Activated CD4-positive, alpha-beta T cell treated with anti-CD3 and anti-CD28 coated beads, Interleukin-2, amount 10 ng/mL, durations not matched to agents 7 days and 5 days (primary cell): ENCODE results near the gene OR10H4. TPM values are rescaled to one million over a fixed set of nuclear protein-coding genes. Genes with fewer than 3 reads are reported as not detected.

ENCODE experiments used
- total RNA-seq, 2 experiments: library from RNA; stranded (reverse); gene quantifications; one replicate each; pipeline ENCODE4 v1.2.3, GENCODE V29; 2021

The OR10H4 gene
- total RNA-seq, 2 experiments from 2014 or later: not detected

Other genes with a start within 250 kb of the OR10H4 start
- not detected for gene OR10H2, start 221.0 kb upstream of the OR10H4 start, total RNA-seq
- not detected for gene OR10H3, start 211.0 kb upstream of the OR10H4 start, total RNA-seq
- gene OR10H5, start 161.3 kb upstream of the OR10H4 start, total RNA-seq: not detected
- not detected for gene OR10H1, start 133.3 kb upstream of the OR10H4 start, total RNA-seq
- not detected for gene CYP4F2, start 50.9 kb upstream of the OR10H4 start, total RNA-seq
- gene CYP4F11, start 14.5 kb upstream of the OR10H4 start, total RNA-seq: not detected
- gene TPM4, start 127.5 kb downstream of the OR10H4 start, total RNA-seq: 100 to 1,000 TPM; 422 to 485 TPM
- gene RAB8A, start 162.9 kb downstream of the OR10H4 start, total RNA-seq: 100 to 1,000 TPM; 167 to 175 TPM
- 10 to 100 TPM; 70.7 to 76.9 TPM for gene HSH2D, start 194.7 kb downstream of the OR10H4 start, total RNA-seq
- gene CIB3, start 224.5 kb downstream of the OR10H4 start, total RNA-seq: not detected
- 10 to 100 TPM; 64.1 to 76.8 TPM for gene FAM32A, start 236.4 kb downstream of the OR10H4 start, total RNA-seq
- 100 to 1,000 TPM; 129 to 150 TPM for gene AP1M1, start 248.9 kb downstream of the OR10H4 start, total RNA-seq